Fibroblast of lung (primary cell): ENCODE measurements around the gene SORBS1.

Experiments used
- EZH2 ChIP-seq: IDR thresholded peaks from 2 replicates; pipeline ENCODE4 v1.5.1; 2012; ENCODE audit warnings: low read length, control low read depth, mild to moderate bottlenecking; ENCODE audit errors: missing control alignments
- TF ChIP-seq, protein P1 (sequence below), 2 donors: IDR thresholded peaks in 1 of 2; conservative IDR thresholded peaks in 1 of 2; 1 replicate in 1 of 2; 2 replicates in 1 of 2; pipeline ENCODE4 v1.5.1; 2011 to 2012; ENCODE audit warnings: low read length in 2 of 2, control low read depth in 1 of 2, inconsistent platforms in 1 of 2, low read depth in 1 of 2, mild to moderate bottlenecking in 1 of 2

GRCh38 chr10:95505641-95506040, 55.5 kb downstream of the SORBS1 start:
- TF ChIP-seq, protein P1, sequence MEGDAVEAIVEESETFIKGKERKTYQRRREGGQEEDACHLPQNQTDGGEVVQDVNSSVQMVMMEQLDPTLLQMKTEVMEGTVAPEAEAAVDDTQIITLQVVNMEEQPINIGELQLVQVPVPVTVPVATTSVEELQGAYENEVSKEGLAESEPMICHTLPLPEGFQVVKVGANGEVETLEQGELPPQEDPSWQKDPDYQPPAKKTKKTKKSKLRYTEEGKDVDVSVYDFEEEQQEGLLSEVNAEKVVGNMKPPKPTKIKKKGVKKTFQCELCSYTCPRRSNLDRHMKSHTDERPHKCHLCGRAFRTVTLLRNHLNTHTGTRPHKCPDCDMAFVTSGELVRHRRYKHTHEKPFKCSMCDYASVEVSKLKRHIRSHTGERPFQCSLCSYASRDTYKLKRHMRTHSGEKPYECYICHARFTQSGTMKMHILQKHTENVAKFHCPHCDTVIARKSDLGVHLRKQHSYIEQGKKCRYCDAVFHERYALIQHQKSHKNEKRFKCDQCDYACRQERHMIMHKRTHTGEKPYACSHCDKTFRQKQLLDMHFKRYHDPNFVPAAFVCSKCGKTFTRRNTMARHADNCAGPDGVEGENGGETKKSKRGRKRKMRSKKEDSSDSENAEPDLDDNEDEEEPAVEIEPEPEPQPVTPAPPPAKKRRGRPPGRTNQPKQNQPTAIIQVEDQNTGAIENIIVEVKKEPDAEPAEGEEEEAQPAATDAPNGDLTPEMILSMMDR (conservative IDR thresholded peaks at IDR 0.05 in 1 of 2, IDR thresholded peaks at IDR 0.05 in 1 of 2; ENCODE audit: low read depth in 1 of 2, low read length in 2 of 2) = no peak
- TF ChIP-seq EZH2 = no peak
